Astrocyte (in vitro differentiated cells and primary cell): ENCODE data around the gene SUN3.

Source experiments
- EZH2 ChIP-seq: IDR thresholded peaks from 2 replicates; pipeline ENCODE4 v1.6.1; 2012; ENCODE audit warnings: mild to moderate bottlenecking, low read length, inconsistent platforms; ENCODE audit not compliant: insufficient read depth
- TF ChIP-seq, protein P1 (sequence below): IDR thresholded peaks from 2 replicates; pipeline ENCODE4 v1.5.1; 2011; ENCODE audit warnings: low read depth, mild to moderate bottlenecking, inconsistent platforms, low read length, moderate library complexity; ENCODE audit not compliant: insufficient read depth

DNA sequence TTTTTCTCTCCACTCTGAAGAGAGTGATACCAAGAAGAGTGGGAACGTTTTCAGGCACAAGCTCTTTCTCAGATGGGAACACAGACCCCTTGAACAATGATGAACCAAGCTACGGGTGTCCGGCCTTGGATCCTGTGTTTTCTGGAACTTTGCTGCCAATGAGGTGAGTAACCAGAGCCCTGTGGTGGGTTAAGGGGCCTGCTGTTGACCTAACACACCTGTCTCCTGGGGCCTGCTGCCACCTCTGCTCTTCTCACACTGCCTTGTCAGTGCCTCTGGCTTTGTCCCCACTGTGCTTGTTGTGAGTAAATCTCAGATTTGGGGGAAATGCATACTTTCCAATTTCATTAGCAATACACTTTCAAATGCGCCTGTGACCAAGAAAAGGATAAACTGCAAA lies 79.2 kb downstream of the SUN3 start:
- TF ChIP-seq, protein P1, sequence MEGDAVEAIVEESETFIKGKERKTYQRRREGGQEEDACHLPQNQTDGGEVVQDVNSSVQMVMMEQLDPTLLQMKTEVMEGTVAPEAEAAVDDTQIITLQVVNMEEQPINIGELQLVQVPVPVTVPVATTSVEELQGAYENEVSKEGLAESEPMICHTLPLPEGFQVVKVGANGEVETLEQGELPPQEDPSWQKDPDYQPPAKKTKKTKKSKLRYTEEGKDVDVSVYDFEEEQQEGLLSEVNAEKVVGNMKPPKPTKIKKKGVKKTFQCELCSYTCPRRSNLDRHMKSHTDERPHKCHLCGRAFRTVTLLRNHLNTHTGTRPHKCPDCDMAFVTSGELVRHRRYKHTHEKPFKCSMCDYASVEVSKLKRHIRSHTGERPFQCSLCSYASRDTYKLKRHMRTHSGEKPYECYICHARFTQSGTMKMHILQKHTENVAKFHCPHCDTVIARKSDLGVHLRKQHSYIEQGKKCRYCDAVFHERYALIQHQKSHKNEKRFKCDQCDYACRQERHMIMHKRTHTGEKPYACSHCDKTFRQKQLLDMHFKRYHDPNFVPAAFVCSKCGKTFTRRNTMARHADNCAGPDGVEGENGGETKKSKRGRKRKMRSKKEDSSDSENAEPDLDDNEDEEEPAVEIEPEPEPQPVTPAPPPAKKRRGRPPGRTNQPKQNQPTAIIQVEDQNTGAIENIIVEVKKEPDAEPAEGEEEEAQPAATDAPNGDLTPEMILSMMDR: no peak
- no peak for TF ChIP-seq EZH2
